GM21528 (cell line): ENCODE data around the gene DMAC1.

ENCODE experiments used
- ATAC-seq: cut with Tn5 transposase; IDR thresholded peaks from one replicate; pipeline ENCODE4 v1.9.1; 2021; ENCODE audit warnings: mild to moderate bottlenecking, moderate library complexity; ENCODE audit not compliant: unreplicated experiment, low FRiP score

DMAC1 gene

DNA sequence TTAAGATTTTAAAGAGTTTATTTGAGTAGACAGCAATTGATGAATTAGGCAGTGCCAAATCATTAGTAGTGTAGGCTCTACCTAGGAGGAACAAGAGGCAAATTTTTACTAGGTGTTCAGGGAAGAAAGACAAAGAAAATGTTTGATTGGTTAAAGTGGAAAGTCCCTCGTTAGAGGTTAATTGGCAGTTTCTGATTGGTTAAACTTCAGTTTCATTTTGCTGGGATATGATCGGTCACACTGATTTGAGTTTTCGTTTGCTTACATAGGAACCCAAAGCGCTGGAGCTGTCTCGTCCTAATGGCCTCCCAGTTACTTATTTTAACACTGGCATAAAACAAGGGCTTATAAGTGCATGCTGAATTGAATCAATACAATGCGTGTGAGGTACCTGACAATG, 15.1 kb downstream of the DMAC1 start:
- no peak for ATAC-seq

DNA sequence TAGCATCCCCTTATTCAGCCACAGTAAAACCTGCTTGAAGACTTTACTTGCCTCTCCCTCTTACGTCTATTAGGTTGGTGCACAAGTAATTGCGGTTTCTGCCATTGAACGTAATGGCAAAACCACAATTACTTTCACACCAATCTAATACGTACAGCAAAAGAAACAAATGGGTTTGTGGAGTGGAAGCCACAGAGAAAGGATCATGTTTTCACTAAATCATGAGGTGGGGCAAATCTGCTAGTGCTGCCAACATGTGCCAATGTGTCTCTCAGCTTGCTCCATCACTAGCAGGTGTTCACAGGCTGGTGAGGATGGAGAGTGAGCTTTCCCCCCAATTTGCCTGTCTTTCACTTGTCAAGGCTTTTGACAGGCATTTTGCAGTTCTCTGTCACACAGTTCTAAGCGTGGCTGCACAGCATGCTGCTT, 15.9 kb downstream of the DMAC1 start:
- no peak for ATAC-seq

DNA sequence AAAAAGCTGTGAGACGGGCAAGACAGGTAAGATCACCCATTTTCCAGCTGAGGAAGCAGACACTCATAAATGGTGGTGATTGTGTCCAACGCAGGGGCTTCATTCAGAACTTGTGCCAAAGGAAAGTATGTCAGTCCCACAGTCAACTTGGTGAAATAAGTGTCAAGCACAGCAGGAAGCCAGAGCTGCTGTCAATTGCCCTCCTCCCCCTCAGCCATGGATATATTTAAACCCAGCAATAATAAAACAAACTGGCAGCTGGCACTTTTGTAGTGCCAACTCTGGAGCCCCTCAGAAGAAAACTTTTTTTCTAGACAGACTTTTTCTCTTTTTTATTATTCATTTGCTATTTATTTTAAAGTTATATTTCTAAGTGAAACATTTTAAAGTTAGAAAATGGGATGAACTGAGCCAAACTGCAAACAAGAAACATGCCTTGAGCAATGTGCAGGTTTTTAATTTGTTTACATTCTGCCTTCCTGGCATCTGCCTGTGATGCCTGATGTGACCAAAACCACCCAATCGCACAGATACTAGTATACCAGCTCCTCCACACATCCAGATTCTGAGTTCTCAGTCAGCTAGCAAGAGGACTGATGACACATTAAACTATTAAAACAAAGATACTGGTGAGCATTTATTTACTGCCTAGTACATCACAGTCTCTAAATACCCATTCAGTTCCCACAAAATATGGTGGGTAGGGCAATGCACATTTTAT, 17.0 kb downstream of the DMAC1 start:
- no peak for ATAC-seq

DNA sequence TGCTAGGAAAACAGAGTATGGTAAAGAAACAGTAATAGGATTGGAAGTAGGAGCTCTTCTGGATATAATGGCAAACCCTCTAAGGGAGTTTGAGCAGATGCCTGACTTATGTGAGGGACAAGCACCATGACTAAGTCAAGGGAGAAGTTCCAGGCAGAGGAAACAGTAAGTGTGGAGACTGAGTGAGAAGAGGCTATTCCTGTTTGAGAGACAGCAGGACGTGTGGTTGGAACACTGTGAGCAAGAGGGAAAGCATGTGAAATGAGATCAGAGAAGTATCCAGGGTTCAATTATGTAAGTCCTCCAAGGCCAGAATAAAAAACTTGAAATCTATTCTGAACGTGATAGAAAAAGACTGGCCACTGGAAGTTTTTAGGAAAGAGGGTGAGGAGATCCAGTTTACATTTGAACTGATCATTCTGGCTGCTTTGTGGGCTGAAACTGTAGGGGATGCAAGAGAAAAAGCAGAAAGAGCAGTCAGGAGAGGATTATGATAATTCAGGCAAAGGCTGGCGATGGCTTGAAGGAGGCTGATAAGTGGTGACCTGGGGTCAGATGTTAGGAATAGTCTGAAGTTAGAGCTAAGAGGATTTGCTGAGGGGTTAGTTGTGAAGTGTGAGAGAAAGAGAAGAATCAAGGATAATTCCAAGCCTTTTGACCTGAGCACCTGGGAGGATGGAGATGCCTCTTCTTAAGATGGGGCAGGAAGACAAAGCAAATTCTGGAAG, 19.2 kb downstream of the DMAC1 start:
- ATAC-seq = no peak

DNA sequence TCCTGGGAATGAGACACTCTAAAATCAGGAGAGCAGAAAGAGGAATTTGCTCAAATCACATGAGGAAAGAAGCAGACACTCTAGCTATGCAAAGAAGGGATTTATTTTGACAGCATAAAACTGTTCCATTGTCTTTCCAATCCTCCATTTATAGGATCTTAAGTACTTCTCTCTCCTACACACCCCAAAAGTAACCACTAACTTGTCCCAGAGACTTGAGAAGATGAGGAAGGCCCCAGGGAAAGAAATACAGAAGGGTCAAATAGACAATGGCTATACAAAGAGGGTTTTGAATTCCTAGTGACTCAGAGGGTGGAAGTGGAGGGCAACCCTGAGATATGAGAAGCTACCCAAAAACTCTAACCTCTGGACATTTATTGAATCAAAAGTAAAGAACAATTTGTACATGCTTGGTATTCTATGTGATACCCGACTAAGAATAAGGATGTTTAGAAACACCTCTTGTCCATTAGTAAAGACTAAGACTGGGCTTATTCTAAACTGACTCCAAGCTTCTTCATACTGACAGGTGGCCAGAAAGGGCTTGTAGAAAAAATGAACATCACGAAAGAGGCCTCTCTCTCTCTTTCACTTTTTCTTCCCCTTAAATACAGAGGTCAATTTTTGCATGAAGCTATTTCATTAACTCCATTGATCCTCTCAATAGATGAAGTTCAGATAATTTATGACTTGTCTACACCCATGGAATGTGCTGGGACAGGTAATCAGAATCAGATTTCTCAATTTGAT, 20.6 kb downstream of the DMAC1 start:
- no peak for ATAC-seq

DNA sequence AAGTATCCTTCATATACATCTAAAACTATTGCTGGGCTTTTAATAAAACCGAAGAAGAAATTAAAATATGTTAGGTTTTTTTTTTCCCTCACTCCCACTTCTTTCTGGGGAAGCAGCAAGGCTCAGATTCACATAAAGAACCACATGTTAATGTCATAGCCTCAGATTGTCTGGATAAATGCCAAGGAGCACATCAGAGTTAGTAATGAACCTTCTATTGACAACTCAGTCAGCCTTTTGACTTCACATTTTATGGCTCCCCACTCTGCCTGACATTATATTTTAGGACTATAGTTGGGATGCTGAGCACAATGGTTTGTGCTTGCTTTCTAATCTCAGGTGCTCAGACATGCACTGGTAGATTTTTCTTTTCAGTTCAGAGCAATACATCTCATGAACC, 21.8 kb downstream of the DMAC1 start:
- no peak for ATAC-seq

DNA sequence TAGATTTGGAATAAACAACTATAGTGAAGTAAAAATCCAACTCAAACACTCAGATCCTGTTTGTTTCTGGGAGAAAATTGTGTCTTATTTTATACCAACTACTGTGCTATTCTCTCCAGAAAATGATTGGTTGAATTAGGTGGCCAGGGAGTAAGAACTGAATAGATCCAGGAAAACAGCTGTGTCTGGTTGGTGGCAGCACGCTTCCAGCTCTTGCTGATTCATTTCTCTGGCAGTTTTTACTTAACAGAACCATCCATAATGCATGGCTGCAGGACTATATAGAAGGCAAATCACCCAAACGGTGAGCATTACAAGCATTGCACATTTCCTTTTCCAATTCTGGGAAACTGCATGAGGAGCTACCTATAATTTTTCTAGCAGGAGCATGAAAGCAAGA, 29.5 kb downstream of the DMAC1 start:
- no peak for ATAC-seq

DNA sequence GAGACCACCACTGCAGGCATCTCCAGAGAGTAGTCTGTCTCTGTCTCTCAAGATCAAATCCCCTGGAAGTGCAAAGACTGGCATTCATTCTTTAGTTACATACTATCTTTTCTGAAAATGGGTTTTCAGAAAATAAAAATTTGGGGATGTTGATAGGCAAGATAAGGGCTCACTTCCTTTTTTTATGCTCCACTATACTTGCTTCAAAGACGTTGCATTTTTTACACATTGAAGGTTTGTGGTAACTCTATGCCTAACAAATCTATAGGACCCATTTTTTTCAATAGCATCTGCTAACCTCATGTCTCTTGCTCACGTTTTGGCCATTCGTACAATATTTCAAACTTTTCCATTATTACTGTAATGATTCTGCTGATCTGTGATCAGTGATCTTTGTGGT, 37.0 kb downstream of the DMAC1 start:
- no peak for ATAC-seq

DNA sequence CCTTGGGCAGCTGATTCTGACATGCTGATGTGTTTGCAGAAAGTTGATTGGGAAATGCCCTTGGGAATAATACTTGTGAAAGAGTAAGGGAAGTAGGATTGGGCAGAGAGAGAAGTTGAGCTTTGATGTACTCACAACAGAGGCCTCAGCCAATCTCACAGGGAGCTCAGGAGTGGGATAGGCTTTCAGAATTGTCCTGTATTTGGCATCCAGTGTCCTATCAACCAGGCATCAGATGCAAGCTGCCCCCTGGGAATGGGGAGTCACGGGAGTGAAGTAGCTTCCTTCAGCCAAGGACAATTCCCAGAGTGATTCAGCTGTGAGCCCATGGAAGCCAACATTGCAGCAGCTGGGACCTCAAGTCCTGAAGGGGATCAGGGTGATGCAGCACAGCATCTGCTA, 39.6 kb downstream of the DMAC1 start:
- ATAC-seq = no peak

DNA sequence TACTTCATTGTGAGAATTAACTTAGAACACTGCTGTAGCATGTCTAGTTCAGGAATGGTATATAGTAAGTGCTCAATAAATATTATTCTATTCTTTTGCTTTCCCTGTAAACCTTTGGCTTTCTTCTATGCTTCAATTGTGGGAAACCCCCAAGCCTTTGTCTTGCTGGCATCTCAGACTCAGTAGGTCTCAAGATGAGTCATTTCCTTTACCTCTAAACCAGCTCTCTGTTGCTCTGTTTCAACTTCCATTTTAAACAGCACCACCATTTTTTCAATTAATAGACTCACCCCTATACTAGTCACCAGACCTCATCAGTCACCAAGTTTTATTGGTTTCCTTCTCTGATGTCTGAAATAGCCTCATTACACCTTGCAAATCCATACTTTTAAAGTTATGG, 43.5 kb downstream of the DMAC1 start:
- ATAC-seq = peak; percentile 98

DNA sequence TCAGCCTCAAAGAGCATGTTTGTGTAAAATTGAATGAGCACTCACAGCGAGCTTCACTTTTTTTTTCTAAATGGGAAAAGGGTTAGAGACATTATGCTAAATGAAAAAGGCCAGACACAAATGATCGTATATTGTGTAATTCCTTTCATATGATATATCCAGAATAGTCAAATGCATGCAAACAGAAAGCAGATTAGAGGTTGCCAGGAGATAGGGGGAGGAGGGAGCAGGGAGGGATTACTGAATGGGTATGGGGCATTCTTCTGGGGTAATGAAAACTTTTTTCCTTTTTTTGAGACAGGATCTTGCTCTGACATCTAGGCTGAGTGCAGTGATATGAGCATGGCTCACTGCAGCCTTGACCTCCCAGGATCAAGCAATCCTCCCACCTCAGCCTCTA, 47.1 kb downstream of the DMAC1 start:
- ATAC-seq = no peak
